ENCODE data around the gene PAPPA2. TPM values are rescaled to one million over a fixed set of nuclear protein-coding genes. Genes with fewer than 3 reads are reported as not detected.

The PAPPA2 gene
- total RNA-seq (2022; extraction: Qiagen RNA extraction; ENCODE audit: low read depth): 0.02 TPM in 2 of 5 replicates, not detected in the others

DNA sequence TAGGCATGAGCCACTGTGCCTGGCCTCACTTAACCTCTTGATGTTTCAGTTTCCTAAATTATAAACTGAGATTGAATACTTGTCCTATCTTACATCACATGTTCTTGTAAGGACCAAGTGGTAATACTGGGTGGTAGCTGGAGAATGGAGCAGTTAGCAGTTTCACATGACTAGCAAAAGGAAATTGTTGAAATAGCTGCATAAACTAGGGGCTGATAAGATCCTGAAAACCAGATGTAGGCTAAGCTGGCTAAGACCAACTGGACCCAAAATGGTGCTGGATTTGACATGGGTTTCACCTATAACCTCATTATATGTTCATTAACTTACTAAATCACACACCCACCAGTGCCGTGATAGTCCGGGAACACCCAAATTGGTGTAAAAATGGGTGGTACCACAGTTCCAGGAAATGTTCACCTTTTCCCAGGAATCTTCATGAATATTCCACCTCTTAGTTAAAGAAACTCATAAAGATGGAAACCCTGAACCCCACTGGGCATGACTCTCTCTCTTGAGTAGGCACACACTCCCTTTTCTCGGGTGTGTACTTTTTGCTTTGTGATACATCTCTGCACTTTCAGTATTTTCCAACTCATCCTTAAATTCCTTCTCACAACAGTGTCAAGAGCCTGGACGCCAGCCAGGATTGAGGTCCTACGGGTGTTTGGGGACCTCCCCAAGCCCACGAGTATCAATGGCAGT, at the start of gene PAPPA2:
TSS of gene PAPPA2 (plus strand) at position 502 of the 705 bp plus-strand sequence. CDS start 93,148 bp downstream, outside the sequence.

